Keratinocyte (primary cell): ENCODE results near the gene PRAF2. TPM values are rescaled to one million over a fixed set of nuclear protein-coding genes. Genes with fewer than 3 reads are reported as not detected.
A peak's percentile ranks its signal among the peaks of the same experiment; 100 is the strongest.

Experiments
- DNase-seq: peaks from one replicate; pipeline ENCODE4 v3.0.0-alpha.2; 2011; ENCODE audit warnings: low read depth, missing footprints, low spot score
- FAIRE-seq: peaks from 2 replicates; lab custom pipeline; 2011; peaks lifted over from hg19 to GRCh38; lab: Jason Lieb, UNC
- H2AFZ ChIP-seq: 2 replicates; pipeline ENCODE4 v1.6.0; 2012; ENCODE audit warnings: low read length, control low read depth, inconsistent platforms; ENCODE audit not compliant: control insufficient read depth
- H3K27ac ChIP-seq: 2 replicates; pipeline ENCODE4 v1.5.1; 2011; ENCODE audit warnings: low read length; ENCODE audit not compliant: control insufficient read depth, insufficient read depth
- H3K27me3 ChIP-seq: 3 replicates; pipeline ENCODE4 v1.6.0; 2011; ENCODE audit warnings: low read length; ENCODE audit not compliant: control insufficient read depth, insufficient read depth; ENCODE audit errors: extremely low read depth
- H3K36me3 ChIP-seq, 2 experiments: 2 replicates in 1 of 2; 3 replicates in 1 of 2; pipeline ENCODE4 v1.5.1; 2011; ENCODE audit warnings: low read length in 2 of 2, mild to moderate bottlenecking in 1 of 2; ENCODE audit not compliant: control insufficient read depth in 2 of 2, insufficient read depth in 2 of 2; ENCODE audit errors: extremely low read depth in 1 of 2
- H3K4me1 ChIP-seq: 3 replicates; pipeline ENCODE4 v1.5.1; 2011; ENCODE audit warnings: low read length; ENCODE audit not compliant: control insufficient read depth, insufficient read depth; ENCODE audit errors: extremely low read depth
- H3K4me2 ChIP-seq: 3 replicates; pipeline ENCODE4 v1.6.0; 2011; ENCODE audit warnings: low read depth, low read length; ENCODE audit not compliant: control insufficient read depth, insufficient read depth; ENCODE audit errors: extremely low read depth
- H3K4me3 ChIP-seq, 3 experiments: fragments of 200-600 bp in 1 of 3; sonication (generic) in 1 of 3; 2 replicates in 2 of 3; 3 replicates in 1 of 3; pipeline ENCODE4 v1.5.1; 2011 to 2016; ENCODE audit warnings: low read length in 3 of 3, mild to moderate bottlenecking in 3 of 3, control low read depth in 2 of 3, inconsistent platforms in 1 of 3, low read depth in 1 of 3, mixed read lengths in 1 of 3, mixed run types in 1 of 3, moderate library complexity in 1 of 3; ENCODE audit not compliant: control insufficient read depth in 2 of 3, insufficient read depth in 2 of 3; ENCODE audit errors: extremely low read depth in 1 of 3
- H3K79me2 ChIP-seq: 2 replicates; pipeline ENCODE4 v1.6.0; 2012; ENCODE audit warnings: low read length; ENCODE audit not compliant: control insufficient read depth, insufficient read depth
- H3K9ac ChIP-seq: 3 replicates; pipeline ENCODE4 v1.6.0; 2011; ENCODE audit warnings: low read length; ENCODE audit not compliant: control insufficient read depth, insufficient read depth; ENCODE audit errors: extremely low read depth
- H3K9me1 ChIP-seq: 3 replicates; pipeline ENCODE4 v1.6.0; 2011; ENCODE audit warnings: low read length; ENCODE audit not compliant: control insufficient read depth, insufficient read depth; ENCODE audit errors: extremely low read depth
- H3K9me3 ChIP-seq: 2 replicates; pipeline ENCODE4 v1.5.1; 2012; ENCODE audit warnings: low read depth, low read length; ENCODE audit not compliant: control insufficient read depth
- H4K20me1 ChIP-seq: 3 replicates; pipeline ENCODE4 v1.6.0; 2011; ENCODE audit warnings: low read length; ENCODE audit not compliant: control insufficient read depth, insufficient read depth; ENCODE audit errors: extremely low read depth
- EZH2 ChIP-seq: IDR thresholded peaks from one replicate; pipeline ENCODE4 v1.6.1; 2012; ENCODE audit warnings: inconsistent platforms, mild to moderate bottlenecking, low read length, moderate library complexity
- dilution Hi-C: fragments of 300-500 bp; cut with MboI; formaldehyde crosslinking; loops from one replicate; pipeline ENCODE4 v1.7.0; 2020; ENCODE audit warnings: low sequenced_read_pairs; ENCODE audit not compliant: extremely low pct_ligation_motif_present
- polyA plus RNA-seq, 5 experiments: library from polyadenylated mRNA; depleted of rRNA in 3 of 5; stranded (reverse) in 3 of 5; stranded (forward) in 1 of 5; unstranded in 1 of 5; fragments of >200 nt; gene quantifications; 1 replicate in 1 of 5; 2 replicates in 3 of 5; 3 replicates in 1 of 5; pipeline versions ENCODE4 v1.2.1 to v1.2.3, GENCODE V29; 2011 to 2012; ENCODE audit warnings: missing spikeins in 2 of 5, low read depth in 1 of 5, low replicate concordance in 1 of 5
- small RNA-seq, 3 experiments: library from RNA; depleted of rRNA; stranded (forward); fragments of <200 nt; gene quantifications; one replicate each; pipeline ENCODE3, GENCODE V24; 2012; ENCODE audit warnings: low read depth in 3 of 3, low replicate concordance in 1 of 3; ENCODE audit not compliant: insufficient read length in 3 of 3
- TF ChIP-seq, protein P1 (sequence below), 3 experiments: IDR thresholded peaks in 1 of 3; conservative IDR thresholded peaks in 1 of 3; optimal IDR thresholded peaks in 1 of 3; 2 replicates in 2 of 3; 3 replicates in 1 of 3; pipeline versions ENCODE3 to v1.5.1; 2011; ENCODE audit warnings: low read length in 3 of 3, mild to moderate bottlenecking in 3 of 3, moderate library complexity in 2 of 3, control low read depth in 1 of 3, inconsistent platforms in 1 of 3; ENCODE audit not compliant: insufficient read depth in 2 of 3; ENCODE audit errors: extremely low read depth in 1 of 3

PRAF2 gene
- polyA plus RNA-seq, 1 donor (not counting 4 experiments of a cell fraction or from before 2014, with no cell fraction given): 6.9 TPM

DNA sequence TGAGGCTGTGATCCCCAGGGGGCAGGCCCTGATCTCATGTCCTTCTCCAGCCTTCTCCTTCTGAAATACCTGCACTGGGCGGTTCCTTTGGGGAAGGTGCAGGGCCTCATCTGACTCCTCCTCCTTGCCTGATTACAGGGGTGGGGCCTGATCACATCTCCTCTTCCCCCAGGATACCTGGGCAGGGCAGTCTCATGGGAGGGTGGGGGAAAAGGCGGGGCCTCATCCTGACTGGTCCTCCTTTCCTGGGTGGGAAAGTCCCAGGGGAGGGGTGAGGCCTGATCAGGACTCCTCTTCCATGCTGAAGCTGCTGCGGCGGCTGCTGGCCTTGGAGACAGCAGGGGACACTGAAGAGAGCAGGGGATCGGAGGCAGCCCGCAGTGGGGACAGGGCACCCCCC, 43.9 kb downstream of the PRAF2 start:
- dilution Hi-C loops: no loop called here
- FAIRE-seq: peak; percentile 20
- no peak overlapping the region for H3K9ac ChIP-seq

More for the DNA sequence above, 43.9 kb downstream of the PRAF2 start:
- H2AFZ ChIP-seq: no peak overlapping the region
- H3K4me3 ChIP-seq: no peak overlapping the region
- no peaks in the 10 kb centered on the region for H4K20me1 ChIP-seq
- DNase-seq: peak; percentile 65
- no peaks in the 10 kb centered on the region for H3K27me3 ChIP-seq
- H3K36me3 ChIP-seq: peaks cover 12 to 16% of the 10 kb centered on the region in 2 experiments
- TF ChIP-seq EZH2: no peak
- TF ChIP-seq, protein P1, sequence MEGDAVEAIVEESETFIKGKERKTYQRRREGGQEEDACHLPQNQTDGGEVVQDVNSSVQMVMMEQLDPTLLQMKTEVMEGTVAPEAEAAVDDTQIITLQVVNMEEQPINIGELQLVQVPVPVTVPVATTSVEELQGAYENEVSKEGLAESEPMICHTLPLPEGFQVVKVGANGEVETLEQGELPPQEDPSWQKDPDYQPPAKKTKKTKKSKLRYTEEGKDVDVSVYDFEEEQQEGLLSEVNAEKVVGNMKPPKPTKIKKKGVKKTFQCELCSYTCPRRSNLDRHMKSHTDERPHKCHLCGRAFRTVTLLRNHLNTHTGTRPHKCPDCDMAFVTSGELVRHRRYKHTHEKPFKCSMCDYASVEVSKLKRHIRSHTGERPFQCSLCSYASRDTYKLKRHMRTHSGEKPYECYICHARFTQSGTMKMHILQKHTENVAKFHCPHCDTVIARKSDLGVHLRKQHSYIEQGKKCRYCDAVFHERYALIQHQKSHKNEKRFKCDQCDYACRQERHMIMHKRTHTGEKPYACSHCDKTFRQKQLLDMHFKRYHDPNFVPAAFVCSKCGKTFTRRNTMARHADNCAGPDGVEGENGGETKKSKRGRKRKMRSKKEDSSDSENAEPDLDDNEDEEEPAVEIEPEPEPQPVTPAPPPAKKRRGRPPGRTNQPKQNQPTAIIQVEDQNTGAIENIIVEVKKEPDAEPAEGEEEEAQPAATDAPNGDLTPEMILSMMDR (optimal IDR thresholded peaks at IDR 0.05 in 1 of 3, IDR thresholded peaks at IDR 0.05 in 1 of 3, conservative IDR thresholded peaks at IDR 0.05 in 1 of 3; ENCODE audit: extremely low read depth in 1 of 3, insufficient read depth in 2 of 3, low read length in 3 of 3): no peak
- H3K9me3 ChIP-seq: no peaks in the 10 kb centered on the region
- H3K4me2 ChIP-seq: no peak overlapping the region
- no peaks in the 10 kb centered on the region for H3K79me2 ChIP-seq
- peak overlapping the region; percentile 40 for H3K27ac ChIP-seq
- H3K4me1 ChIP-seq: peaks cover 5% of the 10 kb centered on the region
- H3K9me1 ChIP-seq: no peaks in the 10 kb centered on the region

Small RNA genes within 50 kb of the gene (small RNA-seq; reads per million reads assigned to genes)
- 0 reads per million in 3 experiments for gene RNU4-52P

Other genes starting within 250 kb of the PRAF2 start
- not detected in 3 replicates for gene ERAS, start 247.5 kb downstream of the PRAF2 start, polyA plus RNA-seq
- 0.54 to 1.6 TPM (median 1.4 TPM) in 3 replicates for gene PCSK1N, start 238.4 kb downstream of the PRAF2 start, polyA plus RNA-seq
- 34.3 to 52.9 TPM (median 35.5 TPM) in 3 replicates for gene TIMM17B, start 176.2 kb downstream of the PRAF2 start, polyA plus RNA-seq
- 62.9 to 85.2 TPM (median 79.0 TPM) in 3 replicates for gene PQBP1, start 176.1 kb downstream of the PRAF2 start, polyA plus RNA-seq
- gene SLC35A2, start 162.4 kb downstream of the PRAF2 start, polyA plus RNA-seq: 39.4 to 64.0 TPM (median 44.2 TPM) in 3 replicates
- 8.3 to 11.6 TPM (median 9.9 TPM) in 3 replicates for gene PIM2, start 155.0 kb downstream of the PRAF2 start, polyA plus RNA-seq
- 39.5 to 42.6 TPM (median 40.3 TPM) in 3 replicates for gene OTUD5, start 116.4 kb downstream of the PRAF2 start, polyA plus RNA-seq
- gene KCND1, start 102.2 kb downstream of the PRAF2 start, polyA plus RNA-seq: 0.20 to 0.30 TPM (median 0.25 TPM) in 3 replicates
- 20.2 to 23.0 TPM (median 20.9 TPM) in 3 replicates for gene GRIPAP1, start 71.7 kb downstream of the PRAF2 start, polyA plus RNA-seq
- gene TFE3, start 30.6 kb downstream of the PRAF2 start, polyA plus RNA-seq: 13.2 to 15.8 TPM (median 14.1 TPM) in 3 replicates
- gene CCDC120, start 15.0 kb downstream of the PRAF2 start, polyA plus RNA-seq: 4.9 to 10.5 TPM (median 8.1 TPM) in 3 replicates
- gene WDR45, start 5.9 kb upstream of the PRAF2 start, polyA plus RNA-seq: 43.1 to 76.4 TPM (median 50.5 TPM) in 3 replicates
- 17.8 to 18.4 TPM (median 17.9 TPM) in 3 replicates for gene GPKOW, start 49.7 kb upstream of the PRAF2 start, polyA plus RNA-seq
- gene MAGIX, start 88.8 kb upstream of the PRAF2 start, polyA plus RNA-seq: 0.51 to 0.62 TPM (median 0.59 TPM) in 3 replicates
- 284 to 488 TPM (median 358 TPM) in 3 replicates for gene PLP2, start 97.9 kb upstream of the PRAF2 start, polyA plus RNA-seq
- 8.6 to 13.7 TPM (median 8.7 TPM) in 3 replicates for gene PRICKLE3, start 112.4 kb upstream of the PRAF2 start, polyA plus RNA-seq
- 0.07 to 0.23 TPM (median 0.13 TPM) in 3 replicates for gene SYP, start 126.2 kb upstream of the PRAF2 start, polyA plus RNA-seq
- 0.03 TPM in 1 of 3 replicates, not detected in the others for gene CACNA1F, start 159.3 kb upstream of the PRAF2 start, polyA plus RNA-seq
- gene CCDC22, start 161.5 kb upstream of the PRAF2 start, polyA plus RNA-seq: 8.2 to 13.5 TPM (median 8.5 TPM) in 3 replicates
- gene FOXP3, start 190.7 kb upstream of the PRAF2 start, polyA plus RNA-seq: 0.05 to 0.12 TPM (median 0.06 TPM) in 3 replicates
- gene PPP1R3F, start 195.8 kb upstream of the PRAF2 start, polyA plus RNA-seq: 0.29 to 1.4 TPM (median 0.62 TPM) in 3 replicates
- gene GAGE10, start 229.6 kb upstream of the PRAF2 start, polyA plus RNA-seq: not detected in 3 replicates
- not detected in 3 replicates for gene GAGE12J, start 248.0 kb upstream of the PRAF2 start, polyA plus RNA-seq